Testis (tissue), 2 donors: ENCODE measurements around the gene TAPBPL.

Source experiments
- POLR2A ChIP-seq: fragments of 450-650 bp; IDR thresholded peaks from one replicate; pipeline ENCODE4 v1.6.1; 2017; ENCODE audit warnings: antibody characterized with exemption, mild to moderate bottlenecking, moderate library complexity
- TF ChIP-seq, protein P1 (sequence below), 3 experiments: fragments of 450-650 bp in 2 of 3; fragments of 200-600 bp in 1 of 3; sonication (generic) in 1 of 3; IDR thresholded peaks; one replicate each; pipeline ENCODE4 v1.5.1; 2016 to 2019; ENCODE audit warnings: antibody characterized with exemption in 3 of 3, mild to moderate bottlenecking in 2 of 3, moderate library complexity in 1 of 3

DNA sequence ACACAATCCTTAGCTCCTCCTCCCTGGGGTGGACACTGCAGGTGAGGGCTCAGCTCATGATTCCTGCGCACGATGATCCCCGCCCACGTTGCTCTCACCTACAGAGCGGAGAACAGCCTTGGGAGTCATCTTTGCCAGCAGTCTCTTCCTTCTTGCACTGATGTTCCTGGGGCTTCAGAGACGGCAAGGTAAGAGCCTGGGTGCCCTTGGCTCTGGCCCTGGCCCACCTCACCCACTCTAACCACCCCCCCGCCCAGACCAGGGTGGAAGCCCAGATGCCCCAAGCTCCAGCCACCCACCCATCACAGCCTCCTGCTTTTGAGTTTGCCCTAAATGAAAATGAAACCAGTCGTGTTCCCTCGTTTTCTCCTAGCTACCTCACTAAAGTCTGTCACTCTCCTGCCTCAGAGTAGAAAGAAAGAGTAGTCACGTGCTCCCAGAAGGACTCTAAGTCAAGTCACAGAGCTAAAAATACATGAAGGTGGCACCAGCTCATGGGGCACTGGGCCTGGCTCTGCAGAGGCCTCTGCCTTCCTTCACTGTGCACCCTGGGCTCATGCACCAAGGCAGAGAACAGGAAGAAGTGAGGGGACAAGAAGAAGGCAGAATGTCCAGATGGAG lies 9.0 kb downstream of the TAPBPL start:
- TF ChIP-seq, protein P1, sequence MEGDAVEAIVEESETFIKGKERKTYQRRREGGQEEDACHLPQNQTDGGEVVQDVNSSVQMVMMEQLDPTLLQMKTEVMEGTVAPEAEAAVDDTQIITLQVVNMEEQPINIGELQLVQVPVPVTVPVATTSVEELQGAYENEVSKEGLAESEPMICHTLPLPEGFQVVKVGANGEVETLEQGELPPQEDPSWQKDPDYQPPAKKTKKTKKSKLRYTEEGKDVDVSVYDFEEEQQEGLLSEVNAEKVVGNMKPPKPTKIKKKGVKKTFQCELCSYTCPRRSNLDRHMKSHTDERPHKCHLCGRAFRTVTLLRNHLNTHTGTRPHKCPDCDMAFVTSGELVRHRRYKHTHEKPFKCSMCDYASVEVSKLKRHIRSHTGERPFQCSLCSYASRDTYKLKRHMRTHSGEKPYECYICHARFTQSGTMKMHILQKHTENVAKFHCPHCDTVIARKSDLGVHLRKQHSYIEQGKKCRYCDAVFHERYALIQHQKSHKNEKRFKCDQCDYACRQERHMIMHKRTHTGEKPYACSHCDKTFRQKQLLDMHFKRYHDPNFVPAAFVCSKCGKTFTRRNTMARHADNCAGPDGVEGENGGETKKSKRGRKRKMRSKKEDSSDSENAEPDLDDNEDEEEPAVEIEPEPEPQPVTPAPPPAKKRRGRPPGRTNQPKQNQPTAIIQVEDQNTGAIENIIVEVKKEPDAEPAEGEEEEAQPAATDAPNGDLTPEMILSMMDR (IDR thresholded peaks at IDR 0.05) = no peak
- TF ChIP-seq POLR2A = no peak
